Breast epithelium (tissue), 3 donors: ENCODE results near the gene MYO1E.

Source experiments
- POLR2AphosphoS5 ChIP-seq, 3 donors: sonication (generic); formaldehyde crosslinking; IDR thresholded peaks; one replicate each; pipeline ENCODE4 v1.6.1; 2017; ENCODE audit warnings: antibody characterized with exemption in 3 of 3
- TF ChIP-seq, protein P1 (sequence below), 3 donors: fragments of 450-650 bp; IDR thresholded peaks; one replicate each; pipeline ENCODE4 v1.5.1; 2016 to 2017; ENCODE audit warnings: antibody characterized with exemption in 3 of 3, mild to moderate bottlenecking in 3 of 3, moderate library complexity in 3 of 3

DNA sequence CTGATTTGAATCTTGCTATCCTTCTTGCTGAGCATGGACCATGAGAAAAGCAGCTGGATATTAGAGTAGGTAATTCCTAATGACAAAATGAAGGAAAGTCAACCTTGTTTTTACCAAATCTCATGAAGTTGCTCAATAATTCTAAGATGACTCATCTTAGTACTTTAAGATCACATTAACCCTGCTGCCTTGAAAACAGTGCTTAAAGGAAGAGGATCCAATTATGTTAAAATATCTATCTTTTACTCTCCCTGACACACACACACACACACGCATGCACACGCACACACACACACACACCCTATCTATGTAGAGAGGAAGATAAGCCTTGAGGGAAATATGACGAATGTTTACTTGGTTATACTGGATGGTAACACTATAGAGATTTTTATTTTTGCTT is 16.0 kb upstream of the MYO1E start:
- TF ChIP-seq POLR2AphosphoS5 (IDR thresholded peaks at IDR 0.05), result no peak
- TF ChIP-seq, protein P1, sequence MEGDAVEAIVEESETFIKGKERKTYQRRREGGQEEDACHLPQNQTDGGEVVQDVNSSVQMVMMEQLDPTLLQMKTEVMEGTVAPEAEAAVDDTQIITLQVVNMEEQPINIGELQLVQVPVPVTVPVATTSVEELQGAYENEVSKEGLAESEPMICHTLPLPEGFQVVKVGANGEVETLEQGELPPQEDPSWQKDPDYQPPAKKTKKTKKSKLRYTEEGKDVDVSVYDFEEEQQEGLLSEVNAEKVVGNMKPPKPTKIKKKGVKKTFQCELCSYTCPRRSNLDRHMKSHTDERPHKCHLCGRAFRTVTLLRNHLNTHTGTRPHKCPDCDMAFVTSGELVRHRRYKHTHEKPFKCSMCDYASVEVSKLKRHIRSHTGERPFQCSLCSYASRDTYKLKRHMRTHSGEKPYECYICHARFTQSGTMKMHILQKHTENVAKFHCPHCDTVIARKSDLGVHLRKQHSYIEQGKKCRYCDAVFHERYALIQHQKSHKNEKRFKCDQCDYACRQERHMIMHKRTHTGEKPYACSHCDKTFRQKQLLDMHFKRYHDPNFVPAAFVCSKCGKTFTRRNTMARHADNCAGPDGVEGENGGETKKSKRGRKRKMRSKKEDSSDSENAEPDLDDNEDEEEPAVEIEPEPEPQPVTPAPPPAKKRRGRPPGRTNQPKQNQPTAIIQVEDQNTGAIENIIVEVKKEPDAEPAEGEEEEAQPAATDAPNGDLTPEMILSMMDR (IDR thresholded peaks at IDR 0.05), result no peak
